ENCODE results near the gene SAFB2.

- TF ChIP-seq POLR2A (IDR thresholded peaks at IDR 0.05; ENCODE audit: low read depth, low read length) (no peak), MYC (IDR thresholded peaks at IDR 0.05; ENCODE audit: low read depth, low read length) (no peak)
Observed at GRCh38 chr19:5605362-5605761, 17.2 kb downstream of the SAFB2 start.

Data from endothelial cell of umbilical vein (primary cell).